Right ventricle myocardium superior (tissue), 1 donor: ENCODE measurements around the gene ANKRD44. TPM values are rescaled to one million over a fixed set of nuclear protein-coding genes. Genes with fewer than 3 reads are reported as not detected.

Experiments used
- ATAC-seq: fragments of 200-7000 bp; cut with Tn5 transposase; one replicate; pipeline ENCODE4 v1.9.1; 2020; ENCODE audit warnings: mild to moderate bottlenecking; ENCODE audit not compliant: poor library complexity
- DNase-seq: peaks from one replicate; pipeline ENCODE4 v3.0.0-alpha.2; 2020
- intact Hi-C: fragments of 100-400 bp; cut with DNase I; formaldehyde crosslinking; loops from one replicate; pipeline ENCODE4 v1.11.2; 2022
- total RNA-seq: library from RNA; stranded (reverse); fragmentation: NEBNext Ultra II Directional; extraction: Animal tissue kit (Norgen Biotek cat#: 25700); gene quantifications from one replicate; pipeline ENCODE4 v1.2.1, GENCODE V29; 2021
- donor health status: DM: no; HTN: yes; CAD: no; lungs with severe emphysema.

Gene ANKRD44
- total RNA-seq, 1 donor from 2014 or later, result 7.4 TPM

DNA sequence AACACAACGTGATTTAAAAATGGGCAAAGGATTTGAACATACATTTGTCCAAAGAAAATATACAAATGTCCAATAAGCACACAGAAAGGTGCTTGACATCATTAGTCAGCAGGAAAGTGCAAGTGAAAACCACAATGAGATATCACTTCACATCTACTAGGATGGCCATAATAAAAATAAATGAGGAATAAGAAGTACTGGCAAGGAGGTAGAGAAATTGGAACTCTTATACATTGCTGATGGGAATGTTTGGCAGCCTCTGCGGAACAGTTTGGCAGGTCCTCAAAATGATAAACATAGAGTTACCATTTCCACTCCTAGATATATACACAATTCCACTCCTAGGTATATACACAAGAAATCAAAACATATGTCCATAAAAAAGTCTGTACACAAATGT, 333.1 kb downstream of the ANKRD44 start:
- ATAC-seq (no peak), DNase-seq (no peak)
- intact Hi-C loops, result no loop called here

DNA sequence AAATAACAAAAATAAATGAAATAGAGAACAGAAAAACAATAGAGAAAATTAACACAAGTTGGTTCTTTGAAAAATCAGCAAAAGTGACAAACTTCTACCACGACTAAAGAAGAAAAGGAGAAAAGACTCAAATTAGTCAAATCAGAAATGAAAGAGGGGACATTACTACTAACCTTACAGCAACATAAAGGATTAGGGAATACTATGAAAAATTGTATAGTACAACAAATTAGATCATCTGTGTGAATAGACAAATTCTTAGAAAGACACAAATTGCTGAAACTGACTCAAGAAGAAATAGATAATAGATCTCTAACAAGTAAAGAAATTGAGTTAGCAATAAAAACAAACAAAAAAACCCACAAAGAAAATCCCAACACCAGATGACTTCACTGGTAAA, 335.6 kb downstream of the ANKRD44 start:
- ATAC-seq (no peak), DNase-seq (no peak)
- intact Hi-C loops, result no loop called here

DNA sequence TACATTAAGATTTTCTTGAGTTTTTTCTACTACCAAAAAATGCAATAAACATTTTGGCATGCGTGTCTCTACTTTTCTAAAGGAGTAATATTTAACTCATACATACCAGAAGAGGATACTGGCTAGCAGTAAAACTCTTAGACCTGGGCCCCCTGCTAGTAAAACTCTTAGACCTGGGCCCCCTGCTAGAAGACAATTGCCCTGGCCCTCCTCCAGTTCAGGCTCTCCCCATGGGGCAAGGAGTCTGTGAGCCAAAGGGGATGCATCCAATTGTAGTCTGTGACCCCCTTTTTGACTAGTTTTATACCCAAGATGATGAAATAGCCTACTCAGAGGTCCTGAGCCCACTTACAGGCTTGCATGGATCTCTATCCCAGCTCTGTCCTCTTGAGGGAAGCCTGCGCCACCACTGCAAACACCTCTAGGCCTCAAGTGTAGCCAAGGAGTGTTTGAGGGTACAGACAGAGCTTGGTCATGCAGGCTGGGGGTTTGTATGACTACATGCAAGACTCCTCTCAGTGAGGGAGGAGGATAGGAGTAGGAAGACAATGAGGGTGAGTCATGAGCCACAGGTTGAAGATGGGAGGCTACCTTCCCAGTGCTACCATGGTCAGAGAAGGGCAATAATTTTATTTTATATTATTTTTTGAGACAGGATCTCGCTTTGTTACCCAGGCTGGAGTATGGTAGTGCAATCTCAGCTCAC, 338.9 kb downstream of the ANKRD44 start:
- DNase-seq, result no peak
- intact Hi-C loops, result no loop called here
- ATAC-seq, result no peak

DNA sequence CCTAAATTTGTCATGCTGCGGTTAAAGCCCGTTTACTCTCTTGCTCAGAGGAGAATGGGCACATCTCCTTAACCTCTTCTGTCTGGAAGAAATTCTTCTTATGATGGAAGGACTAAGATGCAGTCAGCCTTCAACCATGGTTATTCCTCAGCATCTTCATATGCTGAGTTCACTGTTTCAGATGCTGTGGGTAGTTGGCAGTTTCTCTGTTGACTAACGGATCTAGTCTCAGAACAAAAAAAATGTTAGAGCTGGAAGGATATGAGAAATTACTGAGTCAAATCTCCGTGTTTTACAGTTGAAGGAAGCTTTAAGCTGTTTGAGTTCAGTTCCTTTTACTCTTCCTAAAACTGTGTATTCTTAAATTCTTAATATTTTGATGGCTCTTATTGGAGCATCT, 340.5 kb downstream of the ANKRD44 start:
- ATAC-seq, result no peak
- intact Hi-C loops, result no loop called here
- no peak for DNase-seq

DNA sequence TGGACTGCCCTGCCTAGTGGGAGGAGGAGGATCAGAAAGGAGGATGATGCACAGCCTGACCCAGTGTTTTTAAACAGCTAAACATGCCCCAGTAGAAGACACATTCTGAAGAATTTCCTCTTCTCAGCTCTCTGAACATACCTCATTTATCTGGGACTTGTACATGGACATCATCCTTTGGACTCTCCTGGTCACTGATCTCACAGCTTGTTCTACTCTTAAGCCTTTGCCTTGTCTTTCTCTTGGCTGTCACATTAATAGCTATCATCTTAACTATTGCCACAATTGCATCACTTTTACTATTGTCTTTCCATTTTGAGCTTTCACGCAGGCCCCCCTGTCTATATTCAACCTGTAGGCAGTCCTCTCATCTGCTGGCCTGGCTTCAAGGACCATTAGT, 342.1 kb downstream of the ANKRD44 start:
- intact Hi-C loops, result no loop called here
- DNase-seq (no peak), ATAC-seq (no peak)

DNA sequence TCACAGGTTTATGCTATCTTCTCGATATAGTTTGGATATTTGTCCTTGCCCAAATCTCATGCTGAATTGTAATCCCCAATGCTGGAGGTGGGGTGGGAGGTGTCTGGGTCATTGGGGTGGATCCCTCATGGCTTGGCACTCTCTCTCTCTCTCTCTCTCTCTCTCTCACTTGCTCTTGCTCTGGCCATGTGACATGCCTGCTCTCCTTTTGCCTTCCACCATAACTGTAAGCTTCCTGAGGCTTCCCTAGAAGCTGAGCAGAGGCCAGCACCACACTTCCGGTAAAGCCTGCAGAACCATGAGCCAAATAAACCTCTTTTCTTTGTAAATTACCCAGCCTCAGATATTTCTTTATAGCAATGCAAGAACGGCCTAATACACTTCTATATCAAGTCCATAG, 342.8 kb downstream of the ANKRD44 start:
- no peak for ATAC-seq
- intact Hi-C loops, result no loop called here
- no peak for DNase-seq

DNA sequence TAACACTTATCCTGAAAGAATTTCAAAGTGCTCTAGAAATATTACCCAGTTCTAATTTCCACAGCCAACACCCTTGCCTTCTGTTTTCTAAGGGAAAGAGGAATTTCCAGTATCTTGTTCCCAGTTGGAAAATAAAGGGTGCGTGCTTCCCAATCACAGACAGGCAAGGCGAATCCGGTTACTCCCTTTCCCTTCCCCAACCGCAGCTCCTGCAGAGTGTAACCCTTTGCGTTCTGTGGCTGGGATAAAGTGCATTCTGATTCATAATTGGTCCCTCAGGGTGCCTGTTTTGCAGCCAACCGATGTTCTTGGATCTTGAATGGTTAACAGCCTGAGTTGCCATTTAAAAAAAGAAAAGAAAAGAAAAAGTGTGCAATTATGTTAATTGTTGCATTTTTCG, 343.5 kb downstream of the ANKRD44 start:
- no peak for DNase-seq
- ATAC-seq, result peak; percentile 36
- intact Hi-C loops, result no loop called here

DNA sequence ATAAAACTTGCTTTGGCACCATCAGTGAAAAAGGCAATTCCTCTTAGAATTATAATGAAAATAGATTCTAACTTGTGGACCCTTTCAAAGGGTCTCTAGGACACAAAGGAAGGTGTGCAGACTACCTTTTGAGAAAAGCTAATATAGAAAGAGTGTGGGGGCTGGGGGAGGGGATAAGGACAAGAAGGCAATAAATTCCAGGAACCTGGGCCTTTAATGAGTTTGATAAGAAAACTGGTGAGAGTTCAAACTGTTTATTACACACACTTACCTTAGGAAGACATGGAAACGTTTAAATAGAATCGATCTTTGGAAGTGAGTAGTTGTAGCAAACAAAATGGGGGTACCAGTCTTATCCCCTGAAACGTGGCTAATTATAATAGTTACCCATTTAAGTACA, 344.5 kb downstream of the ANKRD44 start:
- DNase-seq (no peak), ATAC-seq (no peak)
- intact Hi-C loops, result no loop called here

DNA sequence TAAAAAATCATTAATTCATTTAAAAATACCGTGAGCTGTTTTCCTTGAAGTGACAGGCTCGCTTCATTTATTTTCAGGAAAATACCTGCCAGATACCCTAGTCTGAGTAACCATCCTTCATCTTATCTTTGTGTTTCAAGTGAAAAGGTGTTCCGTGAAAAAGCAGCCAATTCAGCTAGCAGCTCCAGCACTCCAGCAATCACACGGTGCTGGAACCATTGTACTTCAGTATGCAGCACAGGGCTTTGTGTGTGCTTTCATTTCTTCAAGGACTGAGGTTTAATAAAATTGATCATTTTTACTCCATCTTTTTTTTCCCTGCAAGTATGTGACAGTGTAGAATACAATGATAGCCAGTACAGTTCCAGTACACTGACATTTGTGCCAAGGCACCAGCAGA, 344.9 kb downstream of the ANKRD44 start:
- intact Hi-C loops, result no loop called here
- no peak for ATAC-seq
- DNase-seq, result no peak

DNA sequence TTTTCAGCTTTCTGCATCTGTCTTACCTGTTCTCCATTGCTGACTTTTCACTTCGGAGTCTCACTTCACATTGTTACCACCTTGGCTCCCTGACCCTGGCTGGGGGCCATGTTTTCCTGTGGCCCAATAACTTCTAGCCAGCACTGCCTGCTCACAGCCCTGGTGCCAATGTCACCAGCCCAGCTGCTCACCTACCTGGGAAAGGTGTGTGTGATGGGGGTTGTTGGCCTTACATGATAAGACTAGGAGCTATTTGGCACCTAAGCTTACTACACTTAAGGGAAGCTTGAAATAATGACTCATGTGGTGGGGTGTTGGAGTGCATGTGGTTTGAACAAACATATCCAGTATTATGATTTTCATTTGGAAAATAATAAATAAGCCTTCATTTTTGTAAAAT, 346.6 kb downstream of the ANKRD44 start:
- DNase-seq, result no peak
- no peak for ATAC-seq
- intact Hi-C loops, result no loop called here

DNA sequence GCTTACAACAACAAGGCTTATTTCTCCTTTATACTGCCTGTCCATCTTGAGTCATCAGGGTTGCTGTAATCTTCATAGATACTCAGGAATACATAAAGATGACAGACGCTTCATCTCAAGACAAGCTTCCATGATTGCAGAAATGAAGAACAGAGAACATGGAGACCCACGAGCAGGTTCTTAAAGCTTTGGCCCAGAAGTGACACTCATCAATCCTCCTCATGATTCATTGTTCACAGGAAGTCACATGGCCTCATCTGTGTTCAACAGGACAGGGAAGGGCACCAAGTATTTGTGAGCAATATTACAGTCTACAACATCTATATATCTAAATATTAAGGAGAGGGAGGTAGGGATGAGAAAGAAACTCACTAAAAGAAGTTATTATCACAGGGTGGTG, 347.5 kb downstream of the ANKRD44 start:
- ATAC-seq (no peak), DNase-seq (no peak)
- intact Hi-C loops, result no loop called here

DNA sequence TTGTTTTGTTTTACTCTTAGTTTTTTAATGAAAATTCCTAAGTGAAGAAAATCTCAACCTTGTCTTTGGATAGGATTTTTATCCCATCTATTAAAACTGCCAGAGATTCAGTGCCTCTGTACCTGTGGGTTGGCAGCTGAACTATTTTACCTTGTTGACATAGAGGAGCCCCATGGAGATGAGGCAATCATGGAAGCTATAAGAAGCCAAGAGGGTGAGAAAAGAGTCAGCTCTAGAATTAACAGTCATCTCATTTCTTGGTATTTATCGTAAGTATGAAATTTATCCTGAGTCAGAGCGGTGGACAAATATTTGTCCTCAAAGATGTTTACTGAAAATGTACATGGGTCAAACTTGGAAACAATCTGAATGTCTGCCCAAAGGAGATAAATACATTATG, 348.3 kb downstream of the ANKRD44 start:
- DNase-seq, result no peak
- intact Hi-C loops, result no loop called here
- ATAC-seq, result no peak

DNA sequence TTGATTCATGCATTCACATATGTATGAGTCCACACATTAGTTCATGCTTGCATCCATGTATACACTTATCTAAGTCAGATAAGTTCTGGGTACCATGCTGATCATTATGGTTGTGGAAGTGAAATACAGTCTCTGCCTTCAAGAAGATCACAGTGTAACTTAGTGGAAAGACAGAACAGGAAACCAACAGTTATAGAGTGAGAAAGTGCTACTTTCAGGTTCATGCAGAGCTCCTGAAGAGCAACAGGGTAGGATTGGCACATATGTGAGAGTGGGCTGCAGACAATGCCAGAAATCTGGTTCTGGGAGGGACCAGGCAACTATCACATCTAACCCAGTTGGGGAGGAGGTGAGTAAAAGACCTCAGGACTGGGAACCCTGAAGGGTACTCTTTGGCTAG, 348.7 kb downstream of the ANKRD44 start:
- intact Hi-C loops, result no loop called here
- ATAC-seq (no peak), DNase-seq (no peak)

DNA sequence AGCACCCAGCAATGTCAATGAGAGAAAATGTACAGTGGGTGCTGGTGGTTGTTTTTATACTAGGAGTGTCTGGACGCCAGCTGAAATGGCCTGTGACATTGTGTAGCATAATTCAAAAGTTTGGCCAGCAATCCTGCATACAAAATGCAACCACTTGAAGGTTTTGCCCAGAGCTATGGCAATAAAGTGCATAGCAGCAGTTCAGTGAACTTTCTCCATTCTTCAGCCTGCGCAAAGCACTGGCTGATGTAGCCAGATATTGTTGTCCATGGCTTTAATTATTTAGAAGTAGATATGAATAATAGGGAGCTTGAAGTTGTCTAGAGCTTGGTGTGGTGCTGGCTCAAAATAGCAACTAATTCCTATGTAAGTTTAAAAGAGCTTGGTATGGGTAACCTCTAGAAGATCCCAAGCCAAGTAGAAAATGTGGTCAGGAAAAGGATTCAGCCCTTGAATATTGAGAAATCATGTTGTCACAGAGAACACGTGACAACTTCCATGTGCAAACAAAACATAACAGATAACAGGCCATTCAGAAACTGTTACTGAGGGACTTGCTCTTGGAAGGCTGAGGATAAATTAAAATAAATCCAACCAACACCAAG, 350.7 kb downstream of the ANKRD44 start:
- DNase-seq (no peak), ATAC-seq (no peak)
- intact Hi-C loops, result no loop called here

DNA sequence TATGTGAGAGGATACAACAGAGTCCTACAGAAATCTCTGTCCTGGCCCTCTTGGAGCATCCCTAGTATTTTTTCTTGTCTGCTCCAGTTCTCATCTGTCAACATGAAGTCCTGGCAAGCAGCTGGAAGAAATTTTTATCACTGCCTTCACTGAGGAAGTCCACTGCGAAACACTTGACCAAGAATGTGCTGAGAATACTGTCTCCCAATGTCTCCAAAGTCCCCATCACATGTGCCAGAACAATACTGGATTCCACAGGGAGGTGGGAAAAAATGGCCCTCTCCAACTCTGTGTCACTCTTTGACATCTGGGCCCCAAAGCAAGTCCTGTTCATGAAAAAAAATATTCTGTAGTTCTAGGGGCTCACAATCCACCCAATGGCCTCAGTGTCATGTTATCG, 351.3 kb downstream of the ANKRD44 start:
- DNase-seq (no peak), ATAC-seq (no peak)
- intact Hi-C loops, result no loop called here

DNA sequence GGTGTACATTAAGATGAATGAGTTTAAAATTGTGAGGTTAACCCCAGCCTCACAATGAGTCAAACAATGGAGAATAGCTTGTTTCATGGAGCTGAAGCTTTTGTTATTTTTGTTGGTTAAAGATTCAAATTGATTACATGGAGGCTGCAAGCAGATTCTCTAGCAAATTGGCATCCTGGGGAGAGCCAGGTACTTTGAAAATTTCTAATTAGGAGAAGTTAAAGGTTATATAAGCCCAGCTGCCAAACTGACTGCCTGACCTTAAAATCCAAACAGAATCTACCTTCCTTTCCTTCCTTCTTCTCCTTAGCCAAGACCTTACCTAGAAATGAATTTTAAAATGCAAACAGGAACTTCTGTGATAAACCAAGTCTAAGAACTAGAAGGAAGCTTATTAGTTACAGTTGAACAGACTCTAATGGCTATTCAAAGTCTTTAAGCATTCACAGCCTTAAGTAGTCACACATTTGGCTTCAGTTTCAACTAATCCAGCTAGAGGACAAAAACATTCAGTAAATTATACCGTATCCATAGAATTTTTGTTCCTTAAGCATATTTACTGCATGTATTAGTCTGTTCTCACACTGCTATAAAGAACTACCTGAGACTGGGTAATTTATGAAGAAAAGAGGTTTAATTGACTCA, 352.6 kb downstream of the ANKRD44 start:
- intact Hi-C loops, result no loop called here
- ATAC-seq, result no peak
- DNase-seq, result no peak

DNA sequence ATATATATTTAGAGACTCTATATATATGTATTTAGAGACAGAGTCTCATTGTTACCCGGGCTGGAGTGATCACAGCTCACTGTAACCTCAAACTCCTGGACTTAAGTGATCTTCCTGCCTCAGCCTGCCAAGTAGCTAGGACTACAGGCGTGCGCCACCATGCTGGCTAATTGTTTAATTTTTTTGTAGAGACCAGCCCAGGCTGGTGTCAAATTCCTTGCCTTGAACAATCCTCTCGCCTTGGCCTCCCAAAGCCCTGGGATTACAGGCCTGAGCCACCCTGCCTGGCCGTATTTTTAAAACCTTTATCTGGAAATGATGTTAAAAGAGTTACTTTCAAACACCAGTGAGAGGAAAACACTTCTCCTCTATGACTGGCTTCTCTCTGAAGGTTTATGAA, 353.1 kb downstream of the ANKRD44 start:
- intact Hi-C loops, result no loop called here
- DNase-seq, result no peak
- no peak for ATAC-seq

DNA sequence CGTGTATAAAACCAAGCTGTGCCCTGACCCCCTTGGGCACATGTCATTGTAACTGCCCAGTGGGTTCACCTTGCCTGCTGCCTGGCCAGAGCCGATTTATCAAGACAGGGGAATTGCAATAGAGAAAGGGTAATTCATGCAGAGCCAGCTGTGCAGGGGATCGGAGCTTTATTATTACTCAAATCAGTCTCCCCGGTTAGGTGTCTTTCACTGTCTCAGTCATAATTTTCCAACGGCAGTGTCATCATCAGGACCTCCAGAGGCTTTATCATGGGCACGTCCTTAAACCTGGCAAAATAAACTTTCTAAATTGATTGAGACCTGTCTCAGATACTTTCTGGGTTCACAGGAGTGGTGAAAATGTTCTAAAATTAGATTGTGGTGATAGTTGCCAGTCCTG, 354.5 kb downstream of the ANKRD44 start:
- intact Hi-C loops, result no loop called here
- ATAC-seq, result no peak
- DNase-seq, result no peak

DNA sequence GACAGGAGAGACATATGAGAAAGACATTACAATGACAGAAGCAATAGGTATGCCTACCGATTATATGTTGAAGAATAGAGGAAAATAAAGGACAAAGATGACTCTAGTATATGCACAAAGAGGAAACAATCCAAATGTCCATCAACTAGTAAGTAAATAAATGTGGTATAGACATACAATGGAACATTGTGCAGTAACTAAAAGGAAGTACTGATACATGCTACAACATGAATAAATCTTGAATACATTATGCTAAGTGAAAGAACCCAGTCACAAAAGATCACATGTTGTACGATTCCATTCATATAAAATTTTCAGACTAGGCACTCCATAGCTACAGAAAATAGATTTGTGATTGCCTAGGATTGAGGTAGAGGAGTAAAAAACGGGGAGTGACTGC, 355.5 kb downstream of the ANKRD44 start:
- no peak for DNase-seq
- intact Hi-C loops, result no loop called here
- no peak for ATAC-seq

DNA sequence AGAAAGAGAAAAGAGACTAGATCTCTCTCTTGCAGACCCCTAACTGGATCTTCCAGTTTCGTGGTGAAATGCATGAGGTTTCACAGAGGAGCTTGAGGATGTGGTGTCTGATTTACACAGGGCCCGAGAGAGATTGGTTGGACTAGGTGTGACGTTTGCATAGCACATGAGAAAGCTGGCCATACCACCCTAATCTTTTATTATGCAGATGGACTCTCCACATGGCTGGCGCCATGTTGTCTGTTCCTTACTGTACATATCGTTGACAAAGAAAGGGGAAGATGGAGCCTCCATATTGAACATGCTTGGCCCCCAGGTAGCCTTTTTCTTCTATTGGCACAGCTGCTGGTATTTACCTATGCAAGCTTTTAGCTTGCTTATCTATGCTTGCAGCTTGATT, 356.6 kb downstream of the ANKRD44 start:
- no peak for ATAC-seq
- DNase-seq, result no peak
- intact Hi-C loops, result no loop called here

DNA sequence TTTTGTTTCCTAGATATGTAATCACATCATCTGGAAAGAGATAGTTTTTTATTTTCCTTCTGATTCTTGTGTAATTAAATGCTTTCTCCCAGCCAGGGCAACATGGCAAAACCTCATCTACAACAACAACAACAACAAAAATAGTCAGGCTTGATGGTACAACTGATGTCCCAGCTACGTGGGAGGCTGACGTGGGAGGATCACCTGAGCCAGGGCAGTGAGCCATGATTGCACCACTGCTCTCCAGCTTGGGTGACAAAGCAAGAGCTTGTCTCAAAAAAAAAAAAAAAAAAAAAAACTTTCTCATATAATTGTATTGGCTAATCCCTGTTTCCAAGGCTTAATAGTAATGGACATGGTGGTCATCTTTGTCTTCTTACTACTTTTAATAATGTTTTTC, 357.6 kb downstream of the ANKRD44 start:
- intact Hi-C loops, result no loop called here
- ATAC-seq (no peak), DNase-seq (no peak)
